Large intestine (tissue), 12 donors: ENCODE results near the gene SLFN5. TPM values are rescaled to one million over a fixed set of nuclear protein-coding genes. Genes with fewer than 3 reads are reported as not detected.
"Not testable (repeated sequence)": the region's sequence is repeated elsewhere in the genome, so short reads cannot be mapped to it uniquely, and the experiment has no call there.

Source experiments
- DNase-seq, 2 donors: peaks; one replicate each; pipeline versions ENCODE4 v3.0.0 to v3.0.0-alpha.2; 2013
- H3K27ac ChIP-seq: one replicate; pipeline ENCODE4 v1.5.1; 2013; ENCODE audit warnings: low read length
- H3K27me3 ChIP-seq: 2 replicates; pipeline ENCODE4 v1.6.1; 2013; ENCODE audit warnings: low read length; ENCODE audit not compliant: control insufficient read depth, insufficient read depth
- H3K36me3 ChIP-seq: 2 replicates; pipeline ENCODE4 v1.6.1; 2013; ENCODE audit warnings: low read length; ENCODE audit not compliant: control insufficient read depth, insufficient read depth
- H3K4me1 ChIP-seq: one replicate; pipeline ENCODE4 v1.6.1; 2013; ENCODE audit warnings: low read length; ENCODE audit not compliant: control insufficient read depth, insufficient read depth
- H3K4me3 ChIP-seq: one replicate; pipeline ENCODE4 v1.5.1; 2013; ENCODE audit warnings: low read length
- H3K9me3 ChIP-seq: one replicate; pipeline ENCODE4 v1.6.1; 2013; ENCODE audit warnings: mild to moderate bottlenecking, low read depth, low read length, moderate library complexity; ENCODE audit not compliant: control insufficient read depth
- WGBS: methylation state at CpG from one replicate; pipeline ENCODE4 v1.1.5; 2013; ENCODE audit warnings: low lambda C conversion rate; ENCODE audit not compliant: insufficient coverage; 5-methylcytosine and 5-hydroxymethylcytosine counted together
- long read RNA-seq, 11 donors: transcript quantifications; one replicate each; lab custom pipeline, GENCODE V29; 2026
- polyA plus RNA-seq: library from polyadenylated mRNA; unstranded; fragments of 120-200 nt; gene quantifications from one replicate; pipeline ENCODE4 v1.2.1, GENCODE V29; 2013

SLFN5 gene
- polyA plus RNA-seq = 4.7 TPM
- long read RNA-seq, donor 1, partial matches to known transcripts = 0 of 1 reads
- long read RNA-seq, donor 1, other reads (novel, unspliced or antisense) = 0 of 1 reads
- long read RNA-seq, donor 2, partial matches to known transcripts = 0 of 2 reads
- long read RNA-seq, donor 2, other reads (novel, unspliced or antisense) = 0 of 2 reads
- long read RNA-seq, donor 3 = 0 reads
- long read RNA-seq, donor 4 = 0 reads
- long read RNA-seq, donor 5, full-length matches to known transcripts = 2 of 2 reads
- long read RNA-seq, donor 5, partial matches to known transcripts = 0 of 2 reads
- long read RNA-seq, donor 5, other reads (novel, unspliced or antisense) = 0 of 2 reads
- long read RNA-seq, donor 6, full-length matches to known transcripts = 2 of 2 reads
- long read RNA-seq, donor 6, partial matches to known transcripts = 0 of 2 reads
- long read RNA-seq, donor 6, other reads (novel, unspliced or antisense) = 0 of 2 reads
- long read RNA-seq, donor 7 = 0 reads
- long read RNA-seq, donor 8, full-length matches to known transcripts = 2 of 7 reads
- long read RNA-seq, donor 8, partial matches to known transcripts = 5 of 7 reads
- long read RNA-seq, donor 8, other reads (novel, unspliced or antisense) = 0 of 7 reads
- long read RNA-seq, donor 9 = 0 reads
- long read RNA-seq, donor 10, full-length matches to known transcripts = 4 of 4 reads
- long read RNA-seq, donor 10, partial matches to known transcripts = 0 of 4 reads
- long read RNA-seq, donor 10, other reads (novel, unspliced or antisense) = 0 of 4 reads
- long read RNA-seq, donor 11, full-length matches to known transcripts = 2 of 2 reads
- long read RNA-seq, donor 11, partial matches to known transcripts = 0 of 2 reads
- long read RNA-seq, donor 11, other reads (novel, unspliced or antisense) = 0 of 2 reads

DNA sequence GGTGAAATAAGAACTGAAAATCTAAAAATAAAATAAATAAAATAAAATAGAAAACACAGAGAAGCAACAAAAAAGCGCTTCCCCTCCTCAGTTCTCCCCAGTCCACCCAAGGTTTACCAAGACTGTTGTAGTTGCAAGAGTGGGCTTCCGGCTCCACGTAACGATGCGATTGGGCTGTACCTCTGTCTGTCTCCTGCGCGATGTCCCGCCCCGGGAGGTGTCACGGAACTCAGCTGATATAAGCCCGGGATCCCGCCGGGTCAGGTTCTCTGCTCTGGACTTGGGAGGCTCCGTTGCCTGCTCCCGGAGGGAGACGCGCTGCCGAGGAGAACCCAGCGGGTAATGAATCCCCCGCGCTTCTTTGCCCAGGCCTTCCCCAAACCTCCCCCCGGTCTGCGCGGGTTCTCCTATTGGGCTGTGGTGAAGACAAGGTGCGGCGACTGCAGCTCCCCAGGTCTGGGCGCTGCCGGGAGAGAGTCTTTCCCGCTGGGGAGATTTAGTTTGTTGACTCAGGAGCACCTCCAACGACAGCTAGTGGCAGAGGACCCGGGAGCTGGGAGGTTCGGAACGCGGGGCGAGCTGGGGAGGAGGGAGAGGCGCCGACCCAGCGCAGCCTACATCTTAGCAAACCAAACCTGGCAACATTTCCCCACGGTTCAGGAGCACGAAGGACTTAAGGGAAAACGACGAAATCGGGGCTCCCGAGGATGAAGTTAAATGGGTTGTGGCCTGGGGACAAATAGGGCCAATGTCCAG lies at the start of gene SLFN5:
TSS of gene SLFN5 (plus strand) at position 268 of the 756 bp plus-strand sequence. CDS start 15,619 bp downstream, outside the sequence.
- Histone ChIP-seq H3K27ac (peak within 1 kb of the TSS; percentile 65), H3K27me3 (peaks cover 6% of the 10 kb centered on the region), H3K36me3 (no peaks in the 10 kb centered on the region), H3K4me1 (peaks cover 6% of the 10 kb centered on the region), H3K9me3 (no peaks in the 10 kb centered on the region), H3K4me3 (peak within 1 kb of the TSS; percentile 84)
- WGBS = no CpG with 5 or more reads among the region's 44 CpGs
- DNase-seq = peak; percentile 88 to 92

DNA sequence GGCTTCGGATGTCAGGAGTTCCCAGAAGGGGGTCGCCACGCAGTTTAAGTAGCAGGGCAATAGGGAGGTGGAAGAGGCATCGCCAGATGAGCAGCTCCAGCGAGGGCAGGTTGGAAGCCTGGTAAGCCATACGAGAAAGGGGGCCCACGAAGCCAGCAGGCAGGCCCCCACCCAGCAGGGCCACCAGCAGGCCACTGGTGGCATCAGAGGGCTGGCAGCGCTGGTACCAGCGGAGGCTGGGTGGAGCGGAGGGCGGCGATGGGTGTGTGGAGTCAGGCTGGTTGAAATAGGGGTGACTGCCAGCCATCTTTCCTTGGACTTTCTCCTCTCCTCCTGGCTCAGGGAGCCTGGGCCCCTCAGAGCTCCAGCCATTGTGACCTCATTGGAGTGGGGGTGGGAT lies 48.9 kb upstream of the SLFN5 start, which contains the start of gene SLC35G3:
TSS of gene SLC35G3 (minus strand) at position 393 of the 400 bp plus-strand sequence. CDS start at position 307, 86 bp downstream.
- H3K4me3 ChIP-seq, H3K27ac ChIP-seq, H3K4me1 ChIP-seq, H3K36me3 ChIP-seq, H3K9me3 ChIP-seq, DNase-seq, H3K27me3 ChIP-seq: not testable (repeated sequence)
- no CpG with 5 or more reads among the region's 12 CpGs for WGBS

DNA sequence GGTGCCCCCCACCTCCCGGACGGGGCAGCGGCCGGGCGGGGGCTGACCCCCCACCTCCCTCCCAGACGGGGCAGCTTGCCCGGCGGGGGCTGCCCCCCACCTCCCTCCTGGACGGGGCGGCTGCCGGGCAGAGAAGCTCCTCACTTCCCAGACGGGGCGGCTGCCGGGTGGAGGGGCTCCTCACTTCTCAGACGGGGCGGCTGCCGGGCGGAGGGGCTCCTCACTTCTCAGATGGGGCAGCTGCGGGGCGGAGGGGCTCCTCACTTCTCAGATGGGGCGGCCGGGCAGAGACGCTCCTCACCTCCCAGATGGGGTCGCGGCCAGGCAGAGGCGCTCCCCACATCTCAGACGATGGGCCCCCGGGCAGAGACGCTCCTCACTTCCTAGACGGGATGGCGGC lies 47.8 kb upstream of the SLFN5 start:
- not testable (repeated sequence) for H3K27ac ChIP-seq, H3K4me1 ChIP-seq, H3K27me3 ChIP-seq, H3K9me3 ChIP-seq, DNase-seq, H3K36me3 ChIP-seq, H3K4me3 ChIP-seq
- no CpG with 5 or more reads among the region's 31 CpGs for WGBS

DNA sequence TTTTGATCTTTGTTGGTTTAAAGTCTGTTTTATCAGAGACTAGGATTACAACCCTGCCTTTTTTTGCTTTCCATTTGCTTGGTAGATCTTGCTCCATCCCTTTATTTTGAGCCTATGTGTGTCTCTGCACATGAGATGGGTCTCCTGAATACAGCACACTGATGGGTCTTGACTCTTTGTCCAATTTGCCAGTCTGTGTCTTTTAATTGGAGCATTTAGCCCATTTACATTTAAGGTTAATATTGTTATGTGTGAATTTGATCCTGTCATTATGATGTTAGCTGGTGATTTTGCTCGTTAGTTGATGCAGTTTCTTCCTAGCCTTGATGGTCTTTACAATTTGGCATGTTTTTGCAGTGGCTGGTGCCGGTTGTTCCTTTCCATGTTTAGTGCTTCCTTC lies 40.3 kb upstream of the SLFN5 start:
- H3K9me3 ChIP-seq, H3K27me3 ChIP-seq, H3K27ac ChIP-seq, H3K4me3 ChIP-seq, DNase-seq, H3K36me3 ChIP-seq, H3K4me1 ChIP-seq: not testable (repeated sequence)
- whole genome bisulfite sequencing = no CpG with 5 or more reads among the region's 2 CpGs

DNA sequence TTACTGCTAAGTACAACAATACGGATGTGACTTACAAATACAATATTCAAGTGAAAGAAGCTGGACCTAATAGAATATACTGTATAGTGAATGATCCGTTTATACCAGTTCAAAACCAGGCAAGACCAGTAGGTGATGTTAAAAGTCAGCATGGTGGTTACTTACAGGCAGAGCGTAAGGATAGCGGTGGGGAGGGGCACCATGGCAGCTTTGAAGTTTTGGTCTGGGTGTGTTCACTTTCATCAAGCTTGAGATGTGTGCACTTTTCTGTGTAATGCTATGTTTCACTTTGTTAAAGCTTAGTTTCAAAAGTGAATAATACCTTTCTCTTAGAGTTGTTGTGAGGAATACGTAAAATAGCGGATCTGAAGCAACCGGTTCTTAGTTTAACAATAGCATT lies 32.1 kb upstream of the SLFN5 start:
- no peak for DNase-seq
- WGBS = no CpG with 5 or more reads among the region's 7 CpGs
- no peak overlapping the region for H3K4me3 ChIP-seq
- no peaks in the 10 kb centered on the region for H3K4me1 ChIP-seq
- H3K36me3 ChIP-seq = no peaks in the 10 kb centered on the region
- no peaks in the 10 kb centered on the region for H3K27me3 ChIP-seq
- no peak overlapping the region for H3K27ac ChIP-seq
- no peaks in the 10 kb centered on the region for H3K9me3 ChIP-seq

DNA sequence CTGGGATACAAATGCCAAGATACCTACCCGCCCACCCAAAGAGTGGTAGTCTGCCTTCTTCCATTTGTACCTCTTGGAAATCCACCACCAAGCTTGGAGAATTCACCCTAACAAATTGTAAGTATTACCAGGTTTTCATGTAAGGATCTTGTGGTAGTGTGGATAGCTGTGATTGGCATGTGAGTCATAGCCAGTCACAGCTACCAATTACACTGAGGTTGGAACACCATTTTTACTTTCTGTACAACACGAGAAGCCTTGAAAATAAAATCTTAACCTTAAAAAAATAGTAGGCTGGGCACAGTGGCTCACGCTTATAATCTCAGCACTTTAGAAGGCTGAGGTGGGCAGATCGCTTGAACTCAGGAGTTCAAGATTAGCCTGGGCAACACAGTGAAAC lies 30.2 kb upstream of the SLFN5 start:
- H3K27ac ChIP-seq = no peak overlapping the region
- H3K4me1 ChIP-seq = no peaks in the 10 kb centered on the region
- WGBS = no CpG with 5 or more reads among the region's 4 CpGs
- no peaks in the 10 kb centered on the region for H3K36me3 ChIP-seq
- no peak for DNase-seq
- H3K27me3 ChIP-seq = no peaks in the 10 kb centered on the region
- no peaks in the 10 kb centered on the region for H3K9me3 ChIP-seq
- no peak overlapping the region for H3K4me3 ChIP-seq

DNA sequence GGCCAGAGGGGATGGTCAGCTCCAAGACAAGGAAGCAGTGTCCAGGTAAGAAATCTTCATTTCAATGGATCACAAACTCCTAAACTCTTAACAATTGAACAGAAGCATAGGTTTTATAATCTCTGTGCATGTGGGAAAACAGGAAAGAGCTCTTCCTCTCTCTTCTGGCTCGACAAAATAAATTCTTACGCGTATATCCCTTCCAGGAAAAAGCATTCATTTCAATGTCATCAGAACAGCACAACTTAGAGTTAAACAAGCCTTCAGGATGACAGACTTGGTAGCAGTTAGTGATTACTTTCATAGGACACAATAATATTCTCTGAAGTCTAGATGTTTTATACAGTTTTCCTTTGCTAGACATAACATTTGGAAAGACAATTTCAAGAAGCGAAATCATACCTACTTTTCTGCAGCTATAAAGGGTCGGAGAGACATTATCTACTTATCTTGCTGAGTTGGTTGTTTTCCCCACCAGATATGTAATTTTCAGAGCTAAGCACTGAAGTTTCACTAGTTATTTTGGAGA lies 29.4 kb upstream of the SLFN5 start:
- no peak overlapping the region for H3K27ac ChIP-seq
- H3K27me3 ChIP-seq = no peaks in the 10 kb centered on the region
- H3K4me3 ChIP-seq = no peak overlapping the region
- no peaks in the 10 kb centered on the region for H3K36me3 ChIP-seq
- no peaks in the 10 kb centered on the region for H3K4me1 ChIP-seq
- no peak for DNase-seq
- WGBS = 100% methylated on average over 1 of the region's 5 CpGs
- no peaks in the 10 kb centered on the region for H3K9me3 ChIP-seq

DNA sequence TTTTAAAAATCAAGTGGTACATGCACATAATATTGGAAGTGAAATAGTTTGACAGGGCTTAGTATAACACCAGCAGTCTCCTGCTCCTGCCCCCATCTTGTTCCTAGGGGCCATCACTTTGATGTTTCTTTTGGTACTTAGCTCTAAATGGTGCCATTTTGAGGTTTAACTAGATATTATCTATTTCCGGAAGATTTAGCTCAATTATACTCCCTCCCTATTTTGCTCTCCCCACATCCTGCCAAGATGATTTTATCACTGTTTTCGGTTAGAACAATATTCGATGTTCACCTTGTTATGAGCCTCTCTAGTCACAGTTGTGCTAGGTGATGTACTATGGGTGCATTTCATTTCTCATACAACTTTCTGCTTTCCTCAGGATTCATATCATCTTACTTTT lies 28.7 kb upstream of the SLFN5 start:
- 77% methylated on average over 3 of the region's 3 CpGs for WGBS
- no peaks in the 10 kb centered on the region for H3K27me3 ChIP-seq
- no peak overlapping the region for H3K4me3 ChIP-seq
- no peaks in the 10 kb centered on the region for H3K36me3 ChIP-seq
- H3K27ac ChIP-seq = no peak overlapping the region
- no peaks in the 10 kb centered on the region for H3K4me1 ChIP-seq
- no peaks in the 10 kb centered on the region for H3K9me3 ChIP-seq
- peak in 1 of 2 donors; percentile 3 for DNase-seq

DNA sequence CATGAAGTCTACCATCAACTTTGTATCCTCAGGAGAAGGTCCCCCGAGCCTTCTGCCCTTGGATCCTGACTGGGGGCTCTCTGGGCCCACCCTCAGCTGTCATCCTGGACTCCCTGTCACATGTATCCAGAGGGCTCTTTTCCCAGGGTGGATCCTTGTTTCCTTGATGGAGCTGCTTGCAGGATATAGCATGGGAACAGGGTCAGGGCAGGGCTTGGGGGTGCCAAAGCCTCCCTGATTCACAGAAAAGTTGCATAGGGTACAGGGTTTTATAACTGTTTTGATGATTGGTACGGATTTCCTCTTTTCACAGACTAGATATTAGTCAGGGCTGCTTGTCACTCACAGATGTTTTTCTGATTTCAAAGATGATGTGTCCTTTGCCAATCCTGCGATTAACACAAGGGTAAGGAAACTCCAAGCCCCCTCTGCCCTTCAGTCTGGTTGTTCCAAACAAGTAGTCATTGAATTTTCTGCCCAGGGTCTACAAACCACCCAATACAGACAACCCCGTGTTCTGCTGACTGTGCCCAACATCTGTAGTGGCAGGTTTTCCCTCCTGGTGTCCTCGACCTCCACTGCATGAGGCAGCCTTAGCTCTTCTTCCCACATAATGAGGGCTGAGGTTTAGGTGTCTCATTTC lies 28.1 kb upstream of the SLFN5 start:
- no CpG with 5 or more reads among the region's 5 CpGs for WGBS
- Histone ChIP-seq H3K36me3 (no peaks in the 10 kb centered on the region), H3K4me1 (no peaks in the 10 kb centered on the region), H3K9me3 (no peaks in the 10 kb centered on the region), H3K4me3 (no peak overlapping the region), H3K27ac (peak overlapping the region; percentile 23), H3K27me3 (no peaks in the 10 kb centered on the region)
- no peak for DNase-seq
